Measurements from ENCODE around the gene CDH12.

Gene CDH12

GRCh38 chr5:21776466-21776865, 1076.7 kb downstream of the CDH12 start:
- Histone ChIP-seq H3F3A (ENCODE audit: insufficient read depth, low read length) (no peaks in the 10 kb centered on the region), H3K4me2 (ENCODE audit: low read length) (no peak overlapping the region), H3K4me3 (ENCODE audit: low read depth, low read length, poor library complexity, severe bottlenecking) (no peak overlapping the region), H3K9ac (ENCODE audit: low read length) (no peak overlapping the region), H4K20me1 (ENCODE audit: insufficient read depth, low read length) (no peaks in the 10 kb centered on the region), H2AFZ (ENCODE audit: low read length) (no peak overlapping the region), H3K79me2 (ENCODE audit: insufficient read depth, low read length) (no peaks in the 10 kb centered on the region), H3K4me1 (ENCODE audit: insufficient read depth, low read length, severe bottlenecking) (no peaks in the 10 kb centered on the region), H3K9me3 (ENCODE audit: low read length) (no peaks in the 10 kb centered on the region), H3K27ac (ENCODE audit: low read depth, low read length, poor library complexity, severe bottlenecking) (no peak overlapping the region), H3K27me3 (ENCODE audit: insufficient read depth, low read length) (no peaks in the 10 kb centered on the region), H3K36me3 (ENCODE audit: insufficient read depth, low read length) (no peaks in the 10 kb centered on the region), H3K9me2 (ENCODE audit: low read depth, low read length) (no peaks in the 10 kb centered on the region)
- TF ChIP-seq EZH2 (IDR thresholded peaks at IDR 0.05; ENCODE audit: borderline replicate concordance, low read length) (no peak), CTCF (IDR thresholded peaks at IDR 0.05; ENCODE audit: low read length) (no peak)

GRCh38 chr5:21774801-21775200, 1078.3 kb downstream of the CDH12 start:
- H3K27ac ChIP-seq (ENCODE audit: low read depth, low read length, poor library complexity, severe bottlenecking) = no peak overlapping the region
- H3K4me2 ChIP-seq (ENCODE audit: low read length) = no peak overlapping the region
- H3K9me2 ChIP-seq (ENCODE audit: low read depth, low read length) = no peaks in the 10 kb centered on the region
- no peaks in the 10 kb centered on the region for H3K36me3 ChIP-seq (ENCODE audit: insufficient read depth, low read length)
- no peak overlapping the region for H2AFZ ChIP-seq (ENCODE audit: low read length)
- H3F3A ChIP-seq (ENCODE audit: insufficient read depth, low read length) = no peaks in the 10 kb centered on the region
- H3K9me3 ChIP-seq (ENCODE audit: low read length) = no peaks in the 10 kb centered on the region
- no peaks in the 10 kb centered on the region for H3K79me2 ChIP-seq (ENCODE audit: insufficient read depth, low read length)
- TF ChIP-seq EZH2 (IDR thresholded peaks at IDR 0.05; ENCODE audit: borderline replicate concordance, low read length) (no peak), CTCF (IDR thresholded peaks at IDR 0.05; ENCODE audit: low read length) (no peak)
- H3K4me3 ChIP-seq (ENCODE audit: low read depth, low read length, poor library complexity, severe bottlenecking) = no peak overlapping the region
- no peak overlapping the region for H3K9ac ChIP-seq (ENCODE audit: low read length)
- no peaks in the 10 kb centered on the region for H3K4me1 ChIP-seq (ENCODE audit: insufficient read depth, low read length, severe bottlenecking)
- H3K27me3 ChIP-seq (ENCODE audit: insufficient read depth, low read length) = no peaks in the 10 kb centered on the region
- no peaks in the 10 kb centered on the region for H4K20me1 ChIP-seq (ENCODE audit: insufficient read depth, low read length)

GRCh38 chr5:21774281-21774680, 1078.9 kb downstream of the CDH12 start:
- no peaks in the 10 kb centered on the region for H3F3A ChIP-seq (ENCODE audit: insufficient read depth, low read length)
- H3K27ac ChIP-seq (ENCODE audit: low read depth, low read length, poor library complexity, severe bottlenecking) = no peak overlapping the region
- H2AFZ ChIP-seq (ENCODE audit: low read length) = no peak overlapping the region
- TF ChIP-seq EZH2 (IDR thresholded peaks at IDR 0.05; ENCODE audit: borderline replicate concordance, low read length) = no peak
- no peaks in the 10 kb centered on the region for H3K36me3 ChIP-seq (ENCODE audit: insufficient read depth, low read length)
- no peaks in the 10 kb centered on the region for H3K79me2 ChIP-seq (ENCODE audit: insufficient read depth, low read length)
- no peaks in the 10 kb centered on the region for H4K20me1 ChIP-seq (ENCODE audit: insufficient read depth, low read length)
- no peaks in the 10 kb centered on the region for H3K9me2 ChIP-seq (ENCODE audit: low read depth, low read length)
- H3K4me3 ChIP-seq (ENCODE audit: low read depth, low read length, poor library complexity, severe bottlenecking) = no peak overlapping the region
- H3K4me1 ChIP-seq (ENCODE audit: insufficient read depth, low read length, severe bottlenecking) = no peaks in the 10 kb centered on the region
- no peak overlapping the region for H3K9ac ChIP-seq (ENCODE audit: low read length)
- no peaks in the 10 kb centered on the region for H3K9me3 ChIP-seq (ENCODE audit: low read length)
- no peaks in the 10 kb centered on the region for H3K27me3 ChIP-seq (ENCODE audit: insufficient read depth, low read length)
- H3K4me2 ChIP-seq (ENCODE audit: low read length) = no peak overlapping the region

GRCh38 chr5:21773456-21773855, 1079.7 kb downstream of the CDH12 start:
- Histone ChIP-seq H3K9me3 (ENCODE audit: low read length) (no peaks in the 10 kb centered on the region), H3K79me2 (ENCODE audit: insufficient read depth, low read length) (no peaks in the 10 kb centered on the region), H3K36me3 (ENCODE audit: insufficient read depth, low read length) (no peaks in the 10 kb centered on the region), H3K27ac (ENCODE audit: low read depth, low read length, poor library complexity, severe bottlenecking) (no peak overlapping the region), H3K4me1 (ENCODE audit: insufficient read depth, low read length, severe bottlenecking) (no peaks in the 10 kb centered on the region), H3K4me2 (ENCODE audit: low read length) (no peak overlapping the region), H3K9me2 (ENCODE audit: low read depth, low read length) (no peaks in the 10 kb centered on the region), H3K27me3 (ENCODE audit: insufficient read depth, low read length) (no peaks in the 10 kb centered on the region), H3K4me3 (ENCODE audit: low read depth, low read length, poor library complexity, severe bottlenecking) (no peak overlapping the region), H3K9ac (ENCODE audit: low read length) (no peak overlapping the region), H3F3A (ENCODE audit: insufficient read depth, low read length) (no peaks in the 10 kb centered on the region), H4K20me1 (ENCODE audit: insufficient read depth, low read length) (no peaks in the 10 kb centered on the region), H2AFZ (ENCODE audit: low read length) (no peak overlapping the region)
- TF ChIP-seq CTCF (IDR thresholded peaks at IDR 0.05; ENCODE audit: low read length) = no peak
- TF ChIP-seq EZH2 (IDR thresholded peaks at IDR 0.05; ENCODE audit: borderline replicate concordance, low read length) = no peak

Measured in OCI-LY1 (cell line).